Posterior vena cava (tissue), 2 donors: ENCODE measurements around the gene F2RL1. TPM values are rescaled to one million over a fixed set of nuclear protein-coding genes. Genes with fewer than 3 reads are reported as not detected.

Experiments used
- DNase-seq: peaks from one replicate; pipeline ENCODE4 v3.0.0-alpha.2; 2020; ENCODE audit warnings: low spot score
- intact Hi-C, 2 donors: fragments of 100-400 bp; cut with DNase I; formaldehyde crosslinking; loops; one replicate each; pipeline versions ENCODE4 v1.14.1 to v1.14.2; 2022 to 2023
- total RNA-seq, 2 donors: library from RNA; stranded (reverse); fragmentation: NEBNext Ultra II Directional; extraction: Animal tissue kit (Norgen Biotek cat#: 25700); gene quantifications; one replicate each; pipeline ENCODE4 v1.2.1, GENCODE V29; 2021
- donor health status: DM: yes; HTN: yes; CAD: no.
- donor health status: DM: yes; HTN: yes; CAD: no.

The F2RL1 gene
- total RNA-seq, 2 donors from 2014 or later = 1.1 to 1.4 TPM

GRCh38 chr5:76867827-76868693, 49.2 kb downstream of the F2RL1 start:
- no peak for DNase-seq
- intact Hi-C loops = loop anchor here in 1 of 2 donors (2.0 kb wide), 1 partner anchor 147 kb away; no protein-coding TSS in a partner anchor

DNA sequence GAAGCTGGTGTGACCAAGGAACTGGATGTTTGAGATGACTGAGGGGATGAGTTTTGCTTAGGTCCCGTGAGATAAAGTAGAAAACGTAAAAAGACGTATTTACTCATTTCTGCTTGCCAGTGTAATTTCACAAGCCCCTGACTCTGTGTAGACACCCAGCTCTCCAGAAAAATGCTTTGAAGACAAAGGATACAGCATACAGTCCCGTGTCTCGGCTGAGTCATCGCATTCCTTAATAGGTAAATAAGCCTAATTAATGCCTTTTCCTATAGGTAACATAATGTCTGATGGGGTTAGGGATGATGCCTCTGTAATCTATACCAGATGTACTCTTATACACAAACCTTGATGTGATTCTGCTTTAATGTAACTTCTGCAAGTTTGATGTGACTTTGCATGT, 51.2 kb downstream of the F2RL1 start:
- intact Hi-C loops = no loop called here
- DNase-seq = no peak

- no peak for DNase-seq
- intact Hi-C loops = no loop called here
These were observed 55.3 kb downstream of the F2RL1 start for GRCh38 chr5:76874088-76874581.

Other genes with a start within 250 kb of the F2RL1 start
- under 1 TPM; 0.10 to 0.28 TPM for gene F2RL2, start 195.6 kb upstream of the F2RL1 start, total RNA-seq
- gene F2R, start 102.9 kb upstream of the F2RL1 start, total RNA-seq = 10 to 100 TPM; 13.9 to 19.9 TPM
- gene S100Z, start 31.0 kb downstream of the F2RL1 start, total RNA-seq = under 1 TPM; 0.79 to 0.81 TPM
- under 1 TPM; 0.62 to 0.83 TPM for gene CRHBP, start 134.0 kb downstream of the F2RL1 start, total RNA-seq
- gene AGGF1, start 211.4 kb downstream of the F2RL1 start, total RNA-seq = 10 to 100 TPM; 16.0 to 17.6 TPM